Measurements from ENCODE around the gene SBNO2. TPM values are rescaled to one million over a fixed set of nuclear protein-coding genes. Genes with fewer than 3 reads are reported as not detected.

The SBNO2 gene
- total RNA-seq, 1 donor from 2014 or later: 125 TPM

DNA sequence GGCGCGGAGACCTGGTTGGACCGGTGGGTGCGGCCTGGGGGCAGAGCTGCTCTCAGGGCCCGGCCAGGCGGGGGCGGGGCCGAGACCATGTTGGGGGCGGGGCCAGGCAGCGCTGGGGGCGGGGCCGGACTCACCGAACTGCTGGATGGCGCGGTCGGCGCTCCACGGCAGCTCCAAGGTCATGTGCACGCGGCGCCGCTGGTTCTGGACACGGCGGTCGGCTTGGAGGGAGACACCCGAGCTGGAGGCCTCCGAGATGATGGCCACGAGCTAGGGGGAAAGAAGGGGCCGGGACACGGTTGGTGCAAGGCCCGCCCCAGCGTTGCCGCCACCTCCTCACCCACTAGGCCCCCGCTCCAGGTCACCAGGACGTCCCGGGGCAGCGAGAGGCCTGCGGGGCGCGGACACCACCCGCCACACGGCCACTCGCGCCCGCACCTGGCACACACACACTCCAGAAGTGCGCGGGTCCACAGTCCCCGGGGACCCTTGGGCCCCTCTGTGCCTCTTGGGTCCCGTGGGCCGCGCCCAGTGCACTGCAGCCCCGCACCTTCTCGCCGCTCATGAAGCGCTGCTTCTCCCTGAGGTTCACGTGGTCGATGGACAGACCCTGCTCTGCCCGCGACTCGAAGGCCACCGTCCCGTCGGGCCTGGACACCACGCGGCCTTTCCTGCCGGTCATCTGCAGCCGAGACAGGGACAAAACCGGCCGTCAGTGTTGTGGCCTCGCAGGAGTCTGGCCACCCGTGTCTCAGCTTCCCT is 61.6 kb downstream of the SBNO2 start:
- peak; percentile 60 for ATAC-seq
- TF ChIP-seq, protein P1, sequence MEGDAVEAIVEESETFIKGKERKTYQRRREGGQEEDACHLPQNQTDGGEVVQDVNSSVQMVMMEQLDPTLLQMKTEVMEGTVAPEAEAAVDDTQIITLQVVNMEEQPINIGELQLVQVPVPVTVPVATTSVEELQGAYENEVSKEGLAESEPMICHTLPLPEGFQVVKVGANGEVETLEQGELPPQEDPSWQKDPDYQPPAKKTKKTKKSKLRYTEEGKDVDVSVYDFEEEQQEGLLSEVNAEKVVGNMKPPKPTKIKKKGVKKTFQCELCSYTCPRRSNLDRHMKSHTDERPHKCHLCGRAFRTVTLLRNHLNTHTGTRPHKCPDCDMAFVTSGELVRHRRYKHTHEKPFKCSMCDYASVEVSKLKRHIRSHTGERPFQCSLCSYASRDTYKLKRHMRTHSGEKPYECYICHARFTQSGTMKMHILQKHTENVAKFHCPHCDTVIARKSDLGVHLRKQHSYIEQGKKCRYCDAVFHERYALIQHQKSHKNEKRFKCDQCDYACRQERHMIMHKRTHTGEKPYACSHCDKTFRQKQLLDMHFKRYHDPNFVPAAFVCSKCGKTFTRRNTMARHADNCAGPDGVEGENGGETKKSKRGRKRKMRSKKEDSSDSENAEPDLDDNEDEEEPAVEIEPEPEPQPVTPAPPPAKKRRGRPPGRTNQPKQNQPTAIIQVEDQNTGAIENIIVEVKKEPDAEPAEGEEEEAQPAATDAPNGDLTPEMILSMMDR (IDR thresholded peaks at IDR 0.05): no peak
- intact Hi-C loops (cut with DNase I): loop anchor here (5.0 kb wide), 1 partner anchor 80 kb away; no protein-coding TSS in a partner anchor
- Histone ChIP-seq H3K27me3 (no peaks in the 10 kb centered on the region), H3K36me3 (peaks cover 92% of the 10 kb centered on the region), H3K4me3 (no peak overlapping the region), H3K9me3 (no peaks in the 10 kb centered on the region), H3K27ac (peak overlapping the region; percentile 74), H3K4me1 (peaks cover 11% of the 10 kb centered on the region)
- peak; percentile 85 for DNase-seq

DNA sequence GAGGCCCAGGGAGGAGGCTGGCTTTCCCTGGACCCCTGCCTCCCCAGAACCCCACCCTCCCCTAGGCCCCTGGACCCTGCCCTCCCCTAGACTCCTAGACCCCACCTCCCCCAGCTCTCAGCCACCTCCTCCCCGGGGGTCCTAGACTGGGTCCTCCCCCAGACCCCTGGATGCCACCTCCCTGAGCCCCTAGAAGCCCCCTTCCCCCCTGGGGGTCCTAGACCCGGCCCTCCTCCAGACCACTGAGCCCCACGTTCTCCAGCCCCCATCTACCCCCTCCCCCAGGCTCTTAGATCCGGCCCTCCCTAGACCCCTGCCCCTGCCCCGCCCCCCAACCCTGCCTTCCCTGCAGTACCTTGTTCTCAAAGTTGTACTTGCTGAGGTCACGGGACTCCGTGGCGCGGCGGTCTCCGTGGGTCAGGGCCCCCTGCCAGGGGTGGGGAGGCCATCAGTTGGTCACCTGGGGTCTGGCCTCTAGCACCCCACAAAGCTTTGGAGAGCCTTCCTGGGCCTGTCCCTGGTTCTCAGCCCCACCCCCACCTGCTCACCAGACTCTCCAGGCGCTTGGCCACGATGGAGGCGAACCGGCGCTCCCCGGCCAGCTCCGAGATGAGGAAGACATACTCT is 62.3 kb downstream of the SBNO2 start:
- no peaks in the 10 kb centered on the region for H3K27me3 ChIP-seq
- ATAC-seq: no peak
- H3K4me3 ChIP-seq: no peak overlapping the region
- no peak overlapping the region for H3K27ac ChIP-seq
- TF ChIP-seq, protein P1 (IDR thresholded peaks at IDR 0.05): no peak
- peaks cover 92% of the 10 kb centered on the region for H3K36me3 ChIP-seq
- intact Hi-C loops (cut with DNase I): loop anchor here (5.0 kb wide), 1 partner anchor 81 kb away; no protein-coding TSS in a partner anchor
- DNase-seq: no peak
- peaks cover 11% of the 10 kb centered on the region for H3K4me1 ChIP-seq
- H3K9me3 ChIP-seq: no peaks in the 10 kb centered on the region

DNA sequence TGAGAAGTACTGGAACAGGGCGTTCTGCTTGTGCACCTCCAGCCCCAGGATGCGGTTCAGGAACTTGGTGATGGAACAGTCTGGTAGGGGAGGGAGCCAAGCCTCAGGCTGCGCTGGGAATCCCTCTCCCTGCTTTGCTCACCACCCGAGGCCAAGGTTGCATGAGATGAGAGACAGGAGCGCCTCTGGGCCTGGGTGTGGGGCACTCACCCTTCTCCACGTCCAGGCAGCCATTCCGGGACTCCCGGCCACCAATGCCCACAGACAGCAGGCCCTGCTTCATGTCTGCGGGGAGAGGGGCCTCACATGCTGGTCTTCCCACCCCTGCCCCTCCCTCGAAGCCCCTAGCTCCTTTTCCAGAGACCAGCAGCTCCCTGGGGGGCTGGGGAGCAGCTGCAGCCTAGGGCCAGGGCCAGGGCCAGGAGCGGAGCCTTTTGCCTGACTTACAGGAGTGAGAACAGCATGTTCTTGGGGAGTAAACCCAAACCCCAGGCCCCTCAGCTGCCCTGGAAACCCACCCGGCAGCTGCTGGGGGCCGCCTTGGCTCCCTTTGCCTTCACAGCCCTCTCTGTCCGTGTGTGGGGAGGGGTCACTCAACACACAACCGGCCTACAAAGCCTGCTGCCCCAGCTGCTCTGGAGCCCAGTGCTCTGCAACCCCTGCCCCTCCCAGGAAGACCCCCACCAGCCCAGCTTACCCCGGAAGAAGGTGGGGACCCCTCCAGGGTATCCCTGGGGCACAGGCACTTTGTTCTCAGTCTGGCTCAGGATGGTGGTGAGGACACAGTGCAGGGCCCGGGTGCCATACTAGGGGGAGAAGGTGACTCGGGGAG is 63.0 kb downstream of the SBNO2 start:
- TF ChIP-seq, protein P1 (IDR thresholded peaks at IDR 0.05): no peak
- H3K4me3 ChIP-seq: no peak overlapping the region
- H3K4me1 ChIP-seq: peaks cover 14% of the 10 kb centered on the region
- intact Hi-C loops (cut with DNase I): loop anchor here (5.0 kb wide), 1 partner anchor 81 kb away; no protein-coding TSS in a partner anchor
- H3K27ac ChIP-seq: no peak overlapping the region
- H3K27me3 ChIP-seq: no peaks in the 10 kb centered on the region
- ATAC-seq: no peak
- no peaks in the 10 kb centered on the region for H3K9me3 ChIP-seq
- H3K36me3 ChIP-seq: peaks cover 92% of the 10 kb centered on the region
- no peak for DNase-seq

DNA sequence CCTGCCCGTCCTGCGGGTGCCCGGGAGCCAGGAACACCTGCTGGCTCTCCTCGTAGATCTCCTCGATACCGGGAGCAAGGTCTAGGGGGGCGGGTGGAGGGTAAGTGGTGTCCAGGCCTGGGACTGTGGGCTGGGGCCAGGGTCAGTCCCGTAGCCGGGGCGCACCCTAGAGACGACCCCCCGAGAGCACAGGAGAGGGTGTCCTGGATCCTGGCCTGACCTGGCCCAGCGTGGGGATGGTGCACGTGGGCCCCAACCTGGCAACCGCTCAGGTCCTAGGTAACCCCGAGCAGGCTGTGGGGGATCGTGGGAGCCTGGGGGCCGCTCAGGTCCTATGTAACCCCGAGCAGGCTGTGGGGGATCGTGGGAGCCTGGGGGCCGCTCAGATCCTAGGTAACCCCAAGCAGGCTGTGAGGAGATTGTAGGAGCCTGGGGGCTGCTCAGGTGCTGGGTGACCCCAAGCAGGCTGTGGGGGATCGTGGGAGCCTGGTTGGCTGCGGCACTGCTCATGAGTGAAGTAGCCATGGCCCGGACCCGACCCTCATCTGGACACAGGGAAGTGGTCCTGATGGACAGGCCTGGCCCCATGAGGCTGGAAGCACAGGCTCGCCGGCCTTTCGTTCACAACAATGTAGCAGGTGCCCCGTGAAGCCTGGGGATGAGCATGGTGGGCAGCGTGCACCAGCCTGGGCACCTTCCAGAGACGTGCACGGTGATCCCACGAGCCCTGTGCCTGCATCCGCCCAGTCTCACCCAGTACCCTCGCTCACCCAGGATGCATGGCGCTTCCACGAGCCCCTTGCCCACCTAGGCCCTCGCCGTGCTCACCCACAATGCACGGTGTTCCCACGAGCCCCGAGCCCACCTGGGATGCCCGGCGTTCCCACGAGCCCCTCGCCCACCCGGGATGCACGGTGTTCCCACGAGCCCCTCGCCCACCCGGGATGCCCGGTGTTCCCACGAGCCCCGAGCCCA is 64.1 kb downstream of the SBNO2 start:
- intact Hi-C loops (cut with DNase I): loop anchor here (5.0 kb wide), 1 partner anchor 82 kb away; no protein-coding TSS in a partner anchor
- ATAC-seq (no peak), DNase-seq (no peak)
- H3K9me3 ChIP-seq: no peaks in the 10 kb centered on the region
- H3K27me3 ChIP-seq: no peaks in the 10 kb centered on the region
- no peak overlapping the region for H3K4me3 ChIP-seq
- H3K4me1 ChIP-seq: peaks cover 24% of the 10 kb centered on the region
- peaks cover 83% of the 10 kb centered on the region for H3K36me3 ChIP-seq
- H3K27ac ChIP-seq: no peak overlapping the region
- TF ChIP-seq, protein P1 (IDR thresholded peaks at IDR 0.05): no peak
